K562 (cell line): ENCODE measurements around the gene RGMA. TPM values are rescaled to one million over a fixed set of nuclear protein-coding genes. Genes with fewer than 3 reads are reported as not detected.

ENCODE experiments used
- ATAC-seq: fragments of 200-7000 bp; cut with Tn5 transposase; 3 replicates; pipeline ENCODE4 v1.9.1; 2020; ENCODE audit warnings: moderate library complexity
- BruUV-seq: library from RNA; stranded (reverse); fragments of 400-500 nt; replicated peaks from 2 replicates; lab custom pipeline; 2021; lab: Mats Ljungman, UMichigan
- CTCF ChIA-PET: fragments of 300-600 bp; formaldehyde crosslinking; extraction: SDS; loops from one replicate; lab custom pipeline; 2021; ENCODE audit warnings: low intra/inter-chr PET ratio; lab: Yijun Ruan, JAX
- POLR2A ChIA-PET: fragments of 300-600, 350-650 bp; sonication (Branson Sonifier 250); formaldehyde crosslinking; extraction: SDS; loops from one replicate; lab custom pipeline; 2021; ENCODE audit warnings: antibody characterized with exemption, inconsistent platforms; lab: Yijun Ruan, JAX
- DNase-seq, 4 experiments: peaks; one replicate each; pipeline versions ENCODE4 v3.0.0 to v3.0.0-alpha.2; 2011 to 2018; ENCODE audit warnings: low spot score in 3 of 4, mixed read lengths in 3 of 4; ENCODE audit errors: extremely low read depth in 1 of 4
- FAIRE-seq: peaks from 2 replicates; lab custom pipeline; 2011; peaks lifted over from hg19 to GRCh38; lab: Jason Lieb, UNC
- H2AFZ ChIP-seq: 2 replicates; pipeline ENCODE4 v1.6.0; 2011; ENCODE audit warnings: low read depth, low read length, control low read depth, inconsistent platforms
- H3K27ac ChIP-seq: fragments of 200-600 bp; 3 replicates; pipeline ENCODE4 v1.8.0; 2011; ENCODE audit warnings: low read depth, mild to moderate bottlenecking, control low read depth, inconsistent platforms, low read length, moderate library complexity, mixed read lengths; ENCODE audit errors: extremely low read depth
- H3K27me3 ChIP-seq, 2 experiments: fragments of 300-600 bp in 1 of 2; 2 replicates in 1 of 2; 3 replicates in 1 of 2; pipeline versions ENCODE4 v1.6.0 to v1.8.0; 2011; ENCODE audit warnings: inconsistent platforms in 2 of 2, low read length in 2 of 2, mild to moderate bottlenecking in 1 of 2, mixed read lengths in 1 of 2, moderate library complexity in 1 of 2; ENCODE audit not compliant: control insufficient read depth in 2 of 2, insufficient read depth in 2 of 2
- H3K36me3 ChIP-seq: fragments of 300-600 bp; 3 replicates; pipeline ENCODE4 v1.8.0; 2011; ENCODE audit warnings: mild to moderate bottlenecking, low read length, inconsistent platforms; ENCODE audit not compliant: control insufficient read depth, insufficient read depth
- H3K4me1 ChIP-seq, 2 experiments: fragments of 200-600 bp in 1 of 2; replicated peaks in 1 of 2; 2 replicates in 1 of 2; 3 replicates in 1 of 2; pipeline versions ENCODE4 v1.5.1 to v1.8.0; 2011; ENCODE audit warnings: inconsistent platforms in 2 of 2, low read length in 2 of 2, mild to moderate bottlenecking in 1 of 2, mixed read lengths in 1 of 2, moderate library complexity in 1 of 2; ENCODE audit not compliant: control insufficient read depth in 2 of 2, insufficient read depth in 2 of 2
- H3K4me2 ChIP-seq: 2 replicates; pipeline ENCODE4 v1.6.1; 2011; ENCODE audit warnings: low read length, control low read depth, inconsistent platforms, mixed read lengths; ENCODE audit not compliant: insufficient read depth
- H3K4me3 ChIP-seq: fragments of 200-600 bp; sonication (generic), shearing (Covaris generic); 2 replicates; pipeline ENCODE4 v1.5.1; 2016; ENCODE audit warnings: control low read depth, inconsistent platforms
- H3K79me2 ChIP-seq: fragments of 200-600 bp; 3 replicates; pipeline ENCODE4 v1.8.0; 2011; ENCODE audit warnings: low read length, inconsistent platforms; ENCODE audit not compliant: control insufficient read depth, insufficient read depth
- H3K9ac ChIP-seq, 2 experiments: 2 replicates each; pipeline versions ENCODE4 v1.6.0 to v1.6.1; 2011; ENCODE audit warnings: low read depth in 2 of 2, low read length in 2 of 2, control low read depth in 1 of 2, inconsistent platforms in 1 of 2, mild to moderate bottlenecking in 1 of 2, mixed read lengths in 1 of 2; ENCODE audit not compliant: insufficient read depth in 1 of 2
- H3K9me1 ChIP-seq: one replicate; pipeline ENCODE4 v1.6.0; 2011; ENCODE audit warnings: inconsistent platforms, mild to moderate bottlenecking, low read length, moderate library complexity; ENCODE audit not compliant: control insufficient read depth, insufficient read depth
- H3K9me3 ChIP-seq: replicated peaks from 2 replicates; pipeline ENCODE4 v1.5.1; 2011; ENCODE audit warnings: low read depth, low read length, inconsistent platforms; ENCODE audit not compliant: control insufficient read depth, insufficient read depth
- H4K20me1 ChIP-seq: replicated peaks from 2 replicates; pipeline ENCODE4 v1.6.1; 2011; ENCODE audit warnings: low read length, inconsistent platforms, mixed read lengths; ENCODE audit not compliant: control insufficient read depth, insufficient read depth
- ADNP ChIP-seq: fragments of 200-800 bp; sonication (Bioruptor generic); IDR thresholded peaks from 2 replicates; pipeline ENCODE4 v1.6.1; 2016; ENCODE audit warnings: missing genetic modification characterization, missing compliant biosample characterization
- BCL6 ChIP-seq: fragments of 250-450 bp; sonication (Bioruptor Pico); IDR thresholded peaks from 2 replicates; pipeline ENCODE4 v1.4.0; 2020
- HMGN3 ChIP-seq: IDR thresholded peaks from 2 replicates; pipeline ENCODE4 v1.6.1; 2011; ENCODE audit warnings: borderline replicate concordance, low read depth, mild to moderate bottlenecking, mixed read lengths, low read length; ENCODE audit not compliant: insufficient read length; ENCODE audit errors: extremely low read depth
- SUPT5H ChIP-seq: fragments of 450-650 bp; IDR thresholded peaks from 2 replicates; pipeline ENCODE4 v1.6.1; 2016
- WGBS: fragments of 100-300 bp; shearing (Covaris generic); methylation state at CpG from one replicate; pipeline ENCODE4 v1.1.6; 2016; ENCODE audit warnings: low coverage, mixed read lengths; ENCODE audit not compliant: insufficient coverage; ENCODE audit errors: missing lambda C conversion rate; 5-methylcytosine and 5-hydroxymethylcytosine counted together
- in situ Hi-C: fragments of 300-500 bp; cut with MboI; formaldehyde crosslinking; loops from 4 replicates; pipeline ENCODE4 v1.15.0; 2018; ENCODE audit warnings: inconsistent platforms, mixed read lengths
- intact Hi-C: fragments of 100-400 bp; cut with micrococcal nuclease; formaldehyde crosslinking; loops from 2 replicates; pipeline ENCODE4 v1.14.2; 2022
- polyA plus RNA-seq, 8 experiments: library from polyadenylated mRNA; depleted of rRNA in 4 of 8; stranded (reverse) in 5 of 8; unstranded in 3 of 8; fragments of >200 nt; fragmentation: Nextera tagmentation in 2 of 8; fragmentation: Illumina TruSeq in 1 of 8; extraction: Ambion mirVana in 2 of 8; extraction: Trizol in 1 of 8; gene quantifications; 2 replicates each; pipeline versions ENCODE4 v1.2.1 to v1.2.3, GENCODE V29; 2011 to 2014; ENCODE audit warnings: inconsistent platforms in 1 of 8, missing spikeins in 1 of 8
- total RNA-seq, 7 experiments: library from RNA; depleted of rRNA in 6 of 7; stranded (reverse); fragments of >200 nt in 6 of 7; fragmentation: Illumina TruSeq in 2 of 7; extraction: Trizol in 2 of 7; gene quantifications; 2 replicates each; pipeline versions ENCODE4 v1.2.1 to v1.2.3, GENCODE V29; 2011 to 2021; ENCODE audit warnings: low replicate concordance in 1 of 7
- TF ChIP-seq, protein P1 (sequence below), 2 experiments: IDR thresholded peaks in 1 of 2; conservative IDR thresholded peaks in 1 of 2; 2 replicates each; pipeline ENCODE4 v1.6.1; 2016; ENCODE audit warnings: low read depth in 2 of 2, mild to moderate bottlenecking in 1 of 2, missing compliant biosample characterization in 1 of 2, missing genetic modification characterization in 1 of 2, moderate library complexity in 1 of 2
- TF ChIP-seq, protein P2 (sequence below), 2 experiments: fragments of 150-350 bp in 1 of 2; IDR thresholded peaks; 2 replicates each; pipeline ENCODE4 v1.6.1; 2012 to 2016; ENCODE audit warnings: low read depth in 2 of 2, low read length in 2 of 2, mild to moderate bottlenecking in 1 of 2, moderate library complexity in 1 of 2

Gene RGMA
- total and polyA plus RNA-seq, 9 of the 15 experiments (the other 6 are each of a cell fraction or from before 2014, with no cell fraction given) = 0.03 to 0.05 (median 0.03) TPM; not detected in 6

DNA sequence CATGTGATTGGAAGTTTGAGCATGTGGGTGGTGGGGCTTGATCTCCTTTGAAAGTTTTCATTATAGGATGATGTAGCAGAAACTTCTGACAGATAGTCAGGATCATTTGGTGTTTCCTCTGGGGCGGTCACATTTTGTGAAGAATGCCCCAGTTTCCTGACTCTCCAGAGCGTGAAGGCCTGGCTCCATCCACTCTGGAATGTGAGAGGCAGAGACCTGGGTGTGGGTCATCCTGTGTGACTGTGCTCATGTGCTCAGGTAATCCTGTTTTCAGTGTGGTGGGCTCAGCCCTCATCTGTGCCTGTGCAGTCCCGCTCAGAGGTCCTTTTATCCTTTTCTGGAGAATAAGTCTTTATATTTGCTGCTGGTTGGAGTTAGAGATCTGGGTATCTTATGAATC is 81.0 kb downstream of the RGMA start:
- FAIRE-seq (no peak), DNase-seq (no peak), ATAC-seq (no peak)
- no peaks in the 10 kb centered on the region for H3K9me1 ChIP-seq
- H4K20me1 ChIP-seq = no peaks in the 10 kb centered on the region
- no peaks in the 10 kb centered on the region for H3K27me3 ChIP-seq
- TF ChIP-seq ADNP (tag) = no peak
- no peak for TF ChIP-seq HMGN3
- TF ChIP-seq, protein P1, sequence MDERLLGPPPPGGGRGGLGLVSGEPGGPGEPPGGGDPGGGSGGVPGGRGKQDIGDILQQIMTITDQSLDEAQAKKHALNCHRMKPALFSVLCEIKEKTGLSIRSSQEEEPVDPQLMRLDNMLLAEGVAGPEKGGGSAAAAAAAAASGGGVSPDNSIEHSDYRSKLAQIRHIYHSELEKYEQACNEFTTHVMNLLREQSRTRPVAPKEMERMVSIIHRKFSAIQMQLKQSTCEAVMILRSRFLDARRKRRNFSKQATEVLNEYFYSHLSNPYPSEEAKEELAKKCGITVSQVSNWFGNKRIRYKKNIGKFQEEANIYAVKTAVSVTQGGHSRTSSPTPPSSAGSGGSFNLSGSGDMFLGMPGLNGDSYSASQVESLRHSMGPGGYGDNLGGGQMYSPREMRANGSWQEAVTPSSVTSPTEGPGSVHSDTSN (CRISPR knock-in tag; IDR thresholded peaks at IDR 0.05; ENCODE audit: low read depth) = no peak
- TF ChIP-seq, protein P1 (tag; conservative IDR thresholded peaks at IDR 0.05; ENCODE audit: low read depth) = no peak
- no peak for TF ChIP-seq SUPT5H
- TF ChIP-seq, protein P2, sequence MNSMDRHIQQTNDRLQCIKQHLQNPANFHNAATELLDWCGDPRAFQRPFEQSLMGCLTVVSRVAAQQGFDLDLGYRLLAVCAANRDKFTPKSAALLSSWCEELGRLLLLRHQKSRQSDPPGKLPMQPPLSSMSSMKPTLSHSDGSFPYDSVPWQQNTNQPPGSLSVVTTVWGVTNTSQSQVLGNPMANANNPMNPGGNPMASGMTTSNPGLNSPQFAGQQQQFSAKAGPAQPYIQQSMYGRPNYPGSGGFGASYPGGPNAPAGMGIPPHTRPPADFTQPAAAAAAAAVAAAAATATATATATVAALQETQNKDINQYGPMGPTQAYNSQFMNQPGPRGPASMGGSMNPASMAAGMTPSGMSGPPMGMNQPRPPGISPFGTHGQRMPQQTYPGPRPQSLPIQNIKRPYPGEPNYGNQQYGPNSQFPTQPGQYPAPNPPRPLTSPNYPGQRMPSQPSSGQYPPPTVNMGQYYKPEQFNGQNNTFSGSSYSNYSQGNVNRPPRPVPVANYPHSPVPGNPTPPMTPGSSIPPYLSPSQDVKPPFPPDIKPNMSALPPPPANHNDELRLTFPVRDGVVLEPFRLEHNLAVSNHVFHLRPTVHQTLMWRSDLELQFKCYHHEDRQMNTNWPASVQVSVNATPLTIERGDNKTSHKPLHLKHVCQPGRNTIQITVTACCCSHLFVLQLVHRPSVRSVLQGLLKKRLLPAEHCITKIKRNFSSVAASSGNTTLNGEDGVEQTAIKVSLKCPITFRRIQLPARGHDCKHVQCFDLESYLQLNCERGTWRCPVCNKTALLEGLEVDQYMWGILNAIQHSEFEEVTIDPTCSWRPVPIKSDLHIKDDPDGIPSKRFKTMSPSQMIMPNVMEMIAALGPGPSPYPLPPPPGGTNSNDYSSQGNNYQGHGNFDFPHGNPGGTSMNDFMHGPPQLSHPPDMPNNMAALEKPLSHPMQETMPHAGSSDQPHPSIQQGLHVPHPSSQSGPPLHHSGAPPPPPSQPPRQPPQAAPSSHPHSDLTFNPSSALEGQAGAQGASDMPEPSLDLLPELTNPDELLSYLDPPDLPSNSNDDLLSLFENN (IDR thresholded peaks at IDR 0.05; ENCODE audit: low read depth in 2 of 2, low read length in 2 of 2) = no peak
- TF ChIP-seq BCL6 (CRISPR knock-in tag) = no peak
- H3K79me2 ChIP-seq = no peaks in the 10 kb centered on the region
- WGBS = 97% methylated on average over 3 of the region's 3 CpGs
- no peak overlapping the region for H3K4me3 ChIP-seq
- H3K9me3 ChIP-seq = no peaks in the 10 kb centered on the region; the same call in 1 of the 2 replicates
- no peak overlapping the region for H3K27ac ChIP-seq
- H3K4me2 ChIP-seq = no peak overlapping the region
- intact Hi-C loops = no loop called here
- no TSS peak for BruUV-seq
- H2AFZ ChIP-seq = no peak overlapping the region
- POLR2A ChIA-PET = interaction anchor here (0.6 kb wide), 1 partner anchor 24 kb away, joined by 3 read pairs; no protein-coding TSS in a partner anchor
- H3K4me1 ChIP-seq = no peaks in the 10 kb centered on the region
- no peak overlapping the region for H3K9ac ChIP-seq
- H3K36me3 ChIP-seq = peaks cover 95% of the 10 kb centered on the region
- in situ Hi-C loops = no loop called here
- CTCF ChIA-PET = no interaction called here
